Right ventricle myocardium superior (tissue), 1 donor: ENCODE results near the gene RIOK2. TPM values are rescaled to one million over a fixed set of nuclear protein-coding genes. Genes with fewer than 3 reads are reported as not detected.
"Not testable (repeated sequence)": the region's sequence is repeated elsewhere in the genome, so short reads cannot be mapped to it uniquely, and the experiment has no call there.

Experiments
- ATAC-seq: fragments of 200-7000 bp; cut with Tn5 transposase; one replicate; pipeline ENCODE4 v1.9.1; 2020; ENCODE audit warnings: mild to moderate bottlenecking; ENCODE audit not compliant: poor library complexity
- DNase-seq: peaks from one replicate; pipeline ENCODE4 v3.0.0-alpha.2; 2020
- intact Hi-C: fragments of 100-400 bp; cut with DNase I; formaldehyde crosslinking; loops from one replicate; pipeline ENCODE4 v1.11.2; 2022
- total RNA-seq: library from RNA; stranded (reverse); fragmentation: NEBNext Ultra II Directional; extraction: Animal tissue kit (Norgen Biotek cat#: 25700); gene quantifications from one replicate; pipeline ENCODE4 v1.2.1, GENCODE V29; 2021
- donor health status: DM: no; HTN: yes; CAD: no; lungs with severe emphysema.

The RIOK2 gene
- total RNA-seq, 1 donor from 2014 or later: 21.0 TPM

DNA sequence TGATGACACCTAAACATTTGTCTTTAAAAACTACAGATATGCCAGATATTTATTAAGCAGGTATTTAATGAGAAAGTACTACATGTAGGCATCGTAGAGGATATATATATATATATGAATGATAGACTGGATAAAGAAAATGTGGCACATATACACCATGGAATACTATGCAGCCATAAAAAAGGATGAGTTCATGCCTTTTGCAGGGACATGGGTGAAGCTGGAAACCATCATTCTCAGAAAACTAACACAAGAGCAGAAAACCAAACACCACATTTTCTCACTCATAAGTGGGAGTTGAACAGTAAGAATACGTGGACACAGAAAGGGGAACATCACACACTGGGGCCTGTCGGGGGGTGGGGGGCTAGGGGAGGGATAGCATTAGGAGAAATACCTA is 3.6 kb downstream of the RIOK2 start:
- DNase-seq, ATAC-seq, intact Hi-C loops: not testable (repeated sequence)

DNA sequence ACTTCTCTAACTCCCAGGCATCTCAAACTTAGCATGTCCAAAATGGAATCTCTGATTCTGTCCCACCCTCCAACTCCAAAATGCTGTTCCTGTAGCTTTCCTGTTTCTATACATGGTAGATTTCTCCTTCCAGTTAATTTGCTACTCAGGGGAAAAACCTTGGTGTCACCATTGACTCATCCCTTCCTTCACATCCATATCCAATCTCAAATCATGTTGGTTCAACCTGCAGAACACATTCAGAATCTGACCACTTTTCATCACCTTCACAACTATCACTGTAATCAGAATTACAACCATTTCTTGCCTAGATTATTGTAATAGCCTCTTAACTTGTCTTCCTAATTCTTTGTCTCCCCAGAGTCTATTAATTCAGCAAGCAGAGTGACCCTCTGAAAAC is 10.8 kb downstream of the RIOK2 start:
- ATAC-seq (no peak), DNase-seq (no peak)
- intact Hi-C loops: no loop called here

DNA sequence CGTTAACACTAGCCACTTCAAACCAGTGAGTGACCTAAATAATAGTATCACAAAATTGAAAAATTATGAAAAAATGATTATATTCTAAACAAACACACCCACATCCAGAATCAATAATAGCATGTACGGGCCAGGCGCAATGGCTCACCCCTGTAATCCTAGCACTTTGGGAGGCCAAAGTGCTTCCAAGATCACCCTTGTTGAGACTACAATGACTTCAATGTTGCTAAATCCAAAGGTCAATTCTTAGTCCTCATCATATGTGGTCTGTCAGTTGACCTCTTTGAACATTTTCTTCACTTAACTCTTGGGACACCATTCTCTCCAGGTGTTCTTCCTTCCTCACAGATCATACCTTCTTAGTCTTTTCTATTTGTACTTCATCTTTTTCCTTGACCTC is 11.3 kb downstream of the RIOK2 start:
- DNase-seq: no peak
- intact Hi-C loops: no loop called here
- ATAC-seq: no peak

DNA sequence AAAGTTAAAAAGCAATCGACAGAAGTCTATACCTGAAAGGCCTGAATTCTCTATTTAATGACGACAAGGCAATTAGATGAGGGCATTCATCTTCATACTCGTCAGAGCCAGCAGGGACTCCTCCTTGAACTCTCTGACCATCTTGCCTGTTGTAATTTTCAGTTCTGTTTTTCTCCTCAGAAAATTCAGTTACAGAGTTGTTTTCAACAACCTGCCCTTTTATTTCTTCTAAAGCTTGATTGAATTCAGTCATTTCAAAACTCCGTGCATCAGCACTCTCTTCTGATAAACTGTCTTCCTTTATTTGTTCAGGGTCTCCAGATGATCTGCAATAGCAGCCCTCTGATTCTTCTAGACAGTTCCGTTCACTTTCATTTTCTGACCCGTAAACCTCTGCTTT is 15.6 kb downstream of the RIOK2 start:
- ATAC-seq: no peak
- intact Hi-C loops: loop anchor here (10.0 kb wide), 3 partner anchors 163 to 553 kb away; no protein-coding TSS in a partner anchor
- no peak for DNase-seq

DNA sequence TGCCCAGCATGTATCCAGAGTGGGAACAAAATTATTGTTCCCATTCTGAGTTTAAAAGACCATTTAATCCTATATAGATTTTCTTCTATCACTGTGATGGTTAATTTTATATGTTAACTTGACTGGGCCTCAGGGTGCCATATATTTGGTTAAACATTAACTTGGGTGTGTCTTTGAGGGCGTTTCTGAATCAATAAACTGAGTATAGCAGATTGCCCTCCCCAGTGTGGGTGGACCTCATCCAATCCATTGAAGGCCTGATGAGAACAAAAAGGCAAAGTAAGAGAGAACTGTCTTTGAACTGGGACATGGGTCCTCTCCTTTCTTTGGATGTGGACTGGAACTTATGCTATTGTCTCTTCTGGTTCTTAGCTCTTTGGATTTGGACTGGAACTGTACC is 17.3 kb downstream of the RIOK2 start:
- no peak for ATAC-seq
- DNase-seq: no peak
- intact Hi-C loops: loop anchor here (10.0 kb wide), 3 partner anchors 161 to 551 kb away; no protein-coding TSS in a partner anchor

DNA sequence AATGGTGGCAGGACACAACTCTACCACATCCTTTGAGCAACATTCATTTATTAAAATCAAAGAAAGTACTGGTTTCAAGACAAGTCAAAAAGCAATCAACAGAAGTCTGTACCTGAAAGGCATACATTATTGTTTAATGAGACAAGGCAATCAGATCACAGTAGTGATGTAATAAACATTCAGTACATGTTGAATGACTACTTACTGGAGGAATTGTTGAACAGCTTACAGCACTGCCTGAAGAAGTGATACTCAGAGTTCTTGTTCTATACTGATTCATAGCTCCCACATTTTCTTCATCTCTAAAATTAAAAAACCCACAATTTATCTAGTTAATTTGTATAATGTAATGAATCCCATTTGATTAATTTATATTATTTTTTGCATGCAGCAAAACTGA is 18.2 kb downstream of the RIOK2 start:
- no peak for ATAC-seq
- no peak for DNase-seq
- intact Hi-C loops: loop anchor here (5.0 to 10.0 kb wide), 4 partner anchors 160 to 550 kb away; no protein-coding TSS in a partner anchor

DNA sequence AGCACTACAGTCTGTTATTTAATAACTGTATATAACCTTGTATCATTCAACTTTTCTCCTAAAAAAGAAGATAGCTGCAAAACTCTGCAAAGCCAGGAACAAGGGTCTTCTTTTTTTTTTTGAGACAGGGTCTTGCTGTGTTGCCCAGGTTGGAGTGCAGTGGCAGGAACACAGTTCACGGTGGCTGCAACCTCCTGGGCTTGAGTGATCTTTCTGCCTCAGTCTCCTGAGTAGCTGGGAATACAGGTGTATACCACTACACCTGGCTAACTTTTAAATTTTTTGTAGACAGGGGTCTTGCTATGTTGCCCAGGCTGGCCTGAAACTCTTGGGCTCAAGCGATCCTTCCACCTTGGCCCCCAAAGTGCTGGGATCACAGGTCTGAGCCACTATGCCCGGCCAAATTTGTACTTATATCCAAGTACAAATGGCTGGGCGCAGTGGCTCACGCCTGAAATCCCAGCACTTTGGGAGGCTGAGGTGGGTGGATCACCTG is 19.2 kb downstream of the RIOK2 start:
- ATAC-seq (no peak), DNase-seq (no peak)
- intact Hi-C loops: loop anchor here (5.0 to 10.0 kb wide), 4 partner anchors 159 to 549 kb away; no protein-coding TSS in a partner anchor

DNA sequence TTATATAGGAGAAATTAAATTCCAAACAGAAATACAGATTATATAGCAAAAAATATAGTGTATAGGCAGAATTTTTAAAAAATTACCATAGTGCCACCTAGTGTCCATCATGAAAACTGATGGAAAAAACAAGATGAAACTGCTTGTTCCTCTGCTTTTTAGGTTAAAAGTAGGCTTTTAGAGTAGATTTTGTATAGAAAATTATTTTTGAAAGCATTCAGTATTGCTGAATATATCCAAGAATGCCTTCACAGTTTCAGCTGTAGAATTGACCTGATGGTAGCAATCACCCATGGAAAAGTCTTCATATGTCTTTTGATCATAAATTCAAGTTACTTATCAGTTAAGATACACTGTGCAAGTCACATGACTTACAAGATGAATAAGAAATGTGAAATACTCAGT is 19.7 kb downstream of the RIOK2 start:
- intact Hi-C loops: loop anchor here (5.0 to 10.0 kb wide), 4 partner anchors 159 to 549 kb away; no protein-coding TSS in a partner anchor
- ATAC-seq: no peak
- DNase-seq: no peak

DNA sequence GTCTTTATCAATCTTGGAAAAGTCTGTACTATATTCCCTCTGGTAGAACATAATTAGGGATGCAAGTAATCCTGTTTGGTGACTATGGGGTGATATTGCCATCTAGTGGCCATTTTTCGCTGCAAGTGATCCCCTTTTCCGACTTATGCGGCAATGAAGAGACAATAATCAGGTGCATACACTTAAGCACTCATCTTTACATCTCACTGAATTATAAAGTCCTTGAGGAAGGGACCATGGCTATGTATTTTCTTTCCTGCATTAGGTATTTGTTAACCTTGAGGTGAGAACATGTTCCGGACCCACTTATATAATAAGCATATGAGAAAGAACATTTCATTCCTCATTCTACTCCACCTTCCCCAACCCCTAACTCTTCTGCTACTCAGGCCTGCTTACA is 21.0 kb downstream of the RIOK2 start:
- no peak for DNase-seq
- ATAC-seq: peak; percentile 86

DNA sequence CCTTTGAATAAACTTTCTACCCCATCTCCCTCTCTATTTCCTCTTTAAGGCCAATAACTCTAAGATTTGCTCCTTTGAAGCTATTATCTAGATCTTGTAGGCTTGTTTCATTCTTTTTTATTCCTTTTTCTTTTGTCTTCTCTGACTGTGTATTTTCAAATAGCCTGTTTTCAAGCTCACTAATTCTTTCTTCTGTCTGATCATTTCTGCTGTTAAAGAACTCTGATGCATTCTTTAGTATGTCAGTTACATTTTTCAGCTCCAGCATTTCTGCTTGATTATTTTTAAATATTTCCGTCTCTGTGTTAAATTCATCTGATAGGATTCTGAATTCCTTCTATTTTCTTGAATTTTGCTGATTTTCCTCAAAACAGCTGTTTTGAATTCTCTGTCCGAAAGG is 25.4 kb downstream of the RIOK2 start:
- intact Hi-C loops: no loop called here
- ATAC-seq: no peak

More for the DNA sequence above, 21.0 kb downstream of the RIOK2 start:
- intact Hi-C loops: loop anchor here (5.0 to 10.0 kb wide), 4 partner anchors 157 to 547 kb away; no protein-coding TSS in a partner anchor

DNA sequence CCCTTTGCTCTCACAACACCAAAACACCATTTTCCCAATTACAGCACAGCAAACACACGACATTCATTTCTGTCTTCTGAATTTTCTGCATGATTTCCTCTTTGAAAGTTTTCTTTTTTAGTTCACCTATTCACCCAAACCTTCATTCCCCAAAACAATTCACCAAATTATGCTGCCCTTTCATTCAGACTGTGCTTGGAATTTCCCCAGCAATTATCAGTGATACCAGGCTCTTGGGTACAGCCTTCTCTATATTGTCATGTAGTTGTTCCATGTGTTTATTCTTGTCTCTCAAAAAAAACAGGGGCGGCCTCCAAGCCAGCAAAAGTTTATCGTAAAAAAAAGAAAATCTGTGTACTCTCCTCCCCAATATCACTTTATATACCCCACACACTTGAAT is 31.7 kb downstream of the RIOK2 start:
- no peak for ATAC-seq
- no peak for DNase-seq
- intact Hi-C loops: no loop called here

More for the DNA sequence above, 25.4 kb downstream of the RIOK2 start:
- no peak for DNase-seq

DNA sequence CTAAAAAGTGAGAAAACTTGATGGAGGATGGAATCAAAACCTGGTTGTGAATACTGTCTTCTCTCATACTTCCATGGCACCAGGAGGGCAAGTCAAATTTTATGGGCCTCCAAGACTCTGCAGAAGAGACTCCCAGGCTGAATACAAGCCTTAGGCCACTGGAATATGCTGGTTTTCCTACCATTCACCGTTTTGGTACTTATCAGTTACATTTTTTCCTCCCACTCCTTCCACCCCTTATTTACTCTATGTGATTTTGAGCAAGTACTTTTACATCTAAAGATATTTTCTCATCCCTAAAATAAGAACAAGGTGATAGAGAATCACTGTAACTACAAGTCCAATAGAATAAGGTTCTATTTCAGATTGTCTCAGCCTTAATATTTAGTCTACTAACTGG is 32.6 kb downstream of the RIOK2 start:
- intact Hi-C loops: no loop called here
- DNase-seq (no peak), ATAC-seq (no peak)

DNA sequence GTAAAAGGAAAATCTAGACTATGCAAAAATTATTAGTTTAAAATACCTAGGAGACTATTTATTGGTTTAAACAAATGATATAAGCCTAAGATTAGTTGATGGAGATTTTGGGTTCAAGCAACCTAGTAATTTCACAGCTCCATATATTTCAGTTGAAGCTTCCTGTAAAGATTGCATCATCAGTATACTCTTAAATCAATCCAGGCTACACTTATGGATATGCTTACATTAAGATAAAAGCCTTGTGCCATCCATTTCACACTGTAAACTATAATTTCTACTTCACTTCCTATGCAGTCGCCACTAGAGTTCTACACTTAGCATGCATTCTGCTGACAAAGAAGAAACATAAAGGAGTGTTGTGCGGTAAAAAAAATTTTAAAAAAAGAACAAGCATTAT is 33.3 kb downstream of the RIOK2 start:
- intact Hi-C loops: loop anchor here (5.0 kb wide), 1 partner anchor 102 kb away; no protein-coding TSS in a partner anchor
- ATAC-seq: no peak

DNA sequence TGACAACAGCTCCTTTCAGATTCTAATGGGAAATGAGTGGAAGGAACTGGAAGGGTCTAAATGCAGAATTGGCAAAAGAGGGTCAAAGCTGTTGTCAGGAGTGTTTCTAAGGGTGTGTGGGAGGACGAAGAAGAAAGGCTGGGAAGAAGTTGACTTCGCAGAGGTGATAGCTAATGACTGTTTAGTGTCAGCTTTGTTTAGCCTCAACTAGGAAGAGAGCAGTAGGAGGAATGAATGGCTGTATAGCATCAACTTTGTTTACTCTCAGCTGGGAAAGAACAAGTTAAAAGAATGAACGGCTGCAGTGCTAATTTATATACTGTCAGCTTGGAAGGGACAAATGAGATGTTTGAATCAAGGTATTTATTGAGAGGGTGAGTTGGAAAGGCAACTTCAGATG is 34.8 kb downstream of the RIOK2 start:
- intact Hi-C loops: loop anchor here (5.0 kb wide), 1 partner anchor 101 kb away; no protein-coding TSS in a partner anchor
- DNase-seq: no peak

More for the DNA sequence above, 33.3 kb downstream of the RIOK2 start:
- no peak for DNase-seq

DNA sequence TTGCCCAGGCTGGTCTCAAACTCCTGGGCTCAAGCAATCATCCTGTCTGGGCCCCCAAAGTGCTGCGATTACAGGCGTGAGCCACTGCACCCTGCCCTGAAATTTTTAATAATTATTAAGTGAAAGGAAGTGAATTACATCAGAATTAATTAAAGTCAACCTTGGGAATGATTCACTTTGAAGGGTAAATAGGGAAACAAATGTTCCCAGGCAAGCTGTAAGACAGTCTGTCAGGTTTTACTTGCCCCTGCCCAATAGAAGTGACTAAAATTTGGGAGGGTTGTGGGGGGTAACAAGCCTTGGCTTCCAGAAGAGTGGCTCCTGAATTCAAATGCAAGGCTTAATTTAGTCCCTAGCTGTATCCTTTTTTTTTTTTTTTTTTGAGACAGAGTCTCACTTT is 39.3 kb downstream of the RIOK2 start:
- DNase-seq (no peak), ATAC-seq (no peak)
- intact Hi-C loops: no loop called here

More for the DNA sequence above, 34.8 kb downstream of the RIOK2 start:
- ATAC-seq: no peak

DNA sequence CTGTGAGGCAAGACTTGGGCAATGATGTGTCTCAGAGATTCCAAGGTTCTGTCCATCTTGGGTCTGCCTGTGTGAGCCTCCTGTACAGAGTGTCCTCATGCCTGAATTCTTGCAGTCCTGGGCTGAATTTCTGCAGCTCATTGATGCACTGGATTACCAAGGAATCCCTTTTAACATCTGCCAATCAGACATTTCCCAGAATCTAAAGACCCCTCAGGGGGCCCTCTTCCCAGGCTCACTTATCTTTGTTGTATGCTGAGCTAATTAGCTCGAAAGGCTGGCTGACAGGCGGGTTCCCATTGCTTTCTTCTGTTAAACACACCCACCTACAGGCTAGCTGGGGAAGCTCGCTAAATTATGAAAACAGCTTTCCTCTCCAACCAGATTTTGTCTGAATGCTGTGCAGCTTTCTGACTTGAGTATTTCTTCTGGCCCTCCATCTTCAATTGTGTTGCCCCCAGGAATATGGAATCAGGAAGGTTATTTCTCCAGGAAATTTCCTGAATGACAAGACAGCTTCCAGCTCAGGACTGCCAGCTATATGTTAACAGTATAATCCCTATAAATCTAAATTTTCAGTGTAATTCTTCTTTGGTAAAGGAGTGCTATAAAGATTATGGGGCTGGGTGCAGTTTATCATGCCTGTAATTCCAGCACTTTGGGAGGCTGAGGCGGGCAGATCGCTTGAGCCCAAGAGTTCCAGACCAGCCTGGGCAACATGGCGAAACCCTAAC is 40.4 kb downstream of the RIOK2 start, which contains the start of gene LIX1:
TSS of gene LIX1 (minus strand) at position 91 of the 734 bp plus-strand sequence. CDS start at position 56, 35 bp downstream.
- DNase-seq (no peak), ATAC-seq (peak; percentile 83)
- intact Hi-C loops: no loop called here

DNA sequence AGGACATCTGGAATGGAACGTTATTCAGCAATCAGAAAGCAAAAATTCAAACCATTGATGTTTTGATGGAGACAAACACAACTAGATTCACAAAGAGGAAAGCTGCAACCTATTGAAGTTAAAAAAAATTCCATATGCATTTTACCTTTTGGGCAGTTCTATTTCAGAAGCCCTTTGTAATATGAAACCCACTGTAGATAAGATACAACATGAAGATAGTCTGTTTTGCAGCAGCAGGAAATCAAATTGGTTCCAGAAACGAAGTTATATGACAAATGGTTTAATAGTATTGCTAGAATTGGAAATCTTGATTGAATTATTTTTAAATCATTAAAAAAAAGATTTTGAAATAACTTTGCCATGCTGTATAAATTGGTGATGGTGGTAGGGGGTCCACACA is 41.5 kb downstream of the RIOK2 start:
- intact Hi-C loops: no loop called here
- ATAC-seq (no peak), DNase-seq (no peak)

DNA sequence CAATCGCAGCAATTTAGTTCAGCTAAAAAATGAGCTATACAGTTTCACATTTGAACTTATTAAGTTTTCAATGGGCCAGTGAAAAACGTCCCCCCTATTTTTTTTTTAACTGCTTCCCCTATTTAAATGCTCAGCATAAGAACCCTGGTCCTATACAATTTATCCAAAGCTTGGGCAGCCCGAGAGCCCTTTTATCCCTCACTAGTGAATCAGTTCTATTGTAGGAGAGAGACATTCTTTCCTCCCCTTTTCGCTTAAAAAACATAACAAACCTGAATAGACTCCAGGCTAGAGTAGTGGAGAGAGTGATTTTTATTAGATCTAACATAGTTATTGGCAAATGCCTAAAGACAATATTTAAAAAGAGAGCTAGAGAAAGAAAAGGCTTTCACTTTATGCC is 42.0 kb downstream of the RIOK2 start:
- no peak for ATAC-seq
- intact Hi-C loops: no loop called here
- DNase-seq: no peak

DNA sequence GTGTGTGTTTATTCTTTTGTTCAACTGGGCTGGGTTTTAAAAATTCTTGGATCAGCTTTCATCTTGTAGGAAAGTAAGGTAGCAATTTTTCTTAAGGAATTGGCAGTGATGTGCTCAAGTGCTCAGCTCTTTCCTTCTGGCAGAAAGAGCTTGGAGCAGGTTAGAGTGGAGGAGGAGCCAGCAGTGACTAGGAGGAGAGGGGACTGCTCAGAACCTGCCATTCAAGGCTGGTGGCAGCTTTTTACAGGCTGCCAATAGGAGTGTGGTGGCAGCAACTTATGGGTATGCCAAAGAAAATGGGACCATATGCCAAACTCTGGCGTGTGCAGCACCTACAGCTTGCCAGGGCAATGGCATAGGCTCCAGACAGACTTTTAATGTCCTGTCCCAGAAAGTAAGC is 42.8 kb downstream of the RIOK2 start:
- peak; percentile 84 for ATAC-seq
- DNase-seq, intact Hi-C loops: not testable (repeated sequence)

DNA sequence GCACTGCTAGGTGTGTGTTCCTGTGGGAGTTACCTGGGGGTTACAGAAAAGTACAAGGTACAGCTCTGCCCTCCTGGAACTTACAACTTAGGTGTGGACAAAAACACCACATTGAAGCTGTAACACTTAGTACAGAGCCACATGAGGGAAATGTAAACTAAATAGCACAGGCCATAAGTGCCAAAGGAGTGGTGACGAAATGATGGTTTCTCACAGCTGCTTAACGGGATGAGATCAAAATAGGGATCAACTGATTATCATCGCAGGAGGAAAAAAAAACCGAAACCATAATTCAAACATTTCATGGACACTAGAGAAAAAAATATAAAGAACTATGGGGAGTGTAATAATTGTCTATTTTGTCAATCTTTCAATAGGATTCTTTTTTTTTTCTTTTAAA is 46.6 kb downstream of the RIOK2 start:
- ATAC-seq (no peak), DNase-seq (no peak)
- intact Hi-C loops: no loop called here
